HFFc6 (cell line): ENCODE measurements around the gene UPF1. TPM values are rescaled to one million over a fixed set of nuclear protein-coding genes. Genes with fewer than 3 reads are reported as not detected.

ENCODE experiments used
- DNase-seq: peaks from one replicate; pipeline ENCODE4 v3.0.0-alpha.2; 2018
- H3K27ac Mint-ChIP-seq: 2 replicates; pipeline ENCODE4 v1.8.0; 2020; ENCODE audit warnings: mild to moderate bottlenecking, mixed read lengths
- H3K27me3 Mint-ChIP-seq: 2 replicates; pipeline ENCODE4 v1.8.0; 2021; ENCODE audit warnings: mild to moderate bottlenecking, moderate library complexity, mixed read lengths; ENCODE audit not compliant: insufficient read depth
- H3K36me3 Mint-ChIP-seq: 2 replicates; pipeline ENCODE4 v1.8.0; 2021; ENCODE audit warnings: low read depth, mixed read lengths
- H3K4me1 Mint-ChIP-seq: 2 replicates; pipeline ENCODE4 v1.8.0; 2020; ENCODE audit warnings: low read depth, mixed read lengths
- H3K4me3 Mint-ChIP-seq: 2 replicates; pipeline ENCODE4 v1.8.0; 2020; ENCODE audit warnings: mild to moderate bottlenecking, moderate library complexity, mixed read lengths
- H3K9me3 Mint-ChIP-seq: 2 replicates; pipeline ENCODE4 v1.8.0; 2020; ENCODE audit warnings: mild to moderate bottlenecking, mixed read lengths
- CTCF ChIP-seq: fragments of 200-600 bp; sonication (generic); IDR thresholded peaks from 2 replicates; pipeline ENCODE4 v1.5.0; 2021; ENCODE audit warnings: antibody characterized with exemption, mild to moderate bottlenecking
- total RNA-seq, 6 experiments: library from RNA; stranded (reverse); fragmentation: NEBNext Ultra II Directional; extraction: Animal tissue kit (Norgen Biotek cat#: 25700); gene quantifications; 2 replicates in 1 of 6; 3 replicates in 5 of 6; pipeline ENCODE4 v1.2.3, GENCODE V29; 2021

UPF1 gene
- total RNA-seq, 6 experiments from 2014 or later: 46.3 to 54.7 (median 51.4) TPM

GRCh38 chr19:18903156-18904037, 71.6 kb downstream of the UPF1 start:
- no peaks in the 10 kb centered on the region for H3K4me1 Mint-ChIP-seq
- no peak for DNase-seq
- no peaks in the 10 kb centered on the region for H3K9me3 Mint-ChIP-seq
- no peaks in the 10 kb centered on the region; the same call in 1 of the 2 replicates for H3K36me3 Mint-ChIP-seq
- no peak overlapping the region for H3K27ac Mint-ChIP-seq
- H3K27me3 Mint-ChIP-seq: peaks cover 1% of the 10 kb centered on the region
- no peak overlapping the region for H3K4me3 Mint-ChIP-seq
- TF ChIP-seq CTCF: no peak

- DNase-seq: no peak
- Mint-ChIP-seq H3K9me3 (no peaks in the 10 kb centered on the region), H3K27me3 (peaks cover under 1% of the 10 kb centered on the region), H3K27ac (no peak overlapping the region), H3K4me3 (no peak overlapping the region), H3K36me3 (no peaks in the 10 kb centered on the region; the same call in 1 of the 2 replicates), H3K4me1 (no peaks in the 10 kb centered on the region)
- TF ChIP-seq CTCF: no peak
Observed at GRCh38 chr19:18904334-18905057, 72.7 kb downstream of the UPF1 start.

- Mint-ChIP-seq H3K4me1 (no peaks in the 10 kb centered on the region), H3K27me3 (no peaks in the 10 kb centered on the region; the same call in none of the 2 replicates), H3K36me3 (no peaks in the 10 kb centered on the region; the same call in 1 of the 2 replicates), H3K9me3 (no peaks in the 10 kb centered on the region), H3K4me3 (no peak overlapping the region), H3K27ac (no peak overlapping the region)
- no peak for TF ChIP-seq CTCF
- DNase-seq: no peak
Observed at GRCh38 chr19:18905058-18905456, 73.3 kb downstream of the UPF1 start.

- H3K9me3 Mint-ChIP-seq: no peaks in the 10 kb centered on the region
- no peak overlapping the region for H3K27ac Mint-ChIP-seq
- H3K27me3 Mint-ChIP-seq: no peaks in the 10 kb centered on the region; the same call in none of the 2 replicates
- H3K36me3 Mint-ChIP-seq: no peaks in the 10 kb centered on the region; the same call in 1 of the 2 replicates
- H3K4me3 Mint-ChIP-seq: no peak overlapping the region
- H3K4me1 Mint-ChIP-seq: no peaks in the 10 kb centered on the region
- no peak for DNase-seq
- no peak for TF ChIP-seq CTCF
Observed at GRCh38 chr19:18905513-18906236, 73.9 kb downstream of the UPF1 start.
